Endothelial cell (in vitro differentiated cells): Measurements from ENCODE around the gene OR2Y1. TPM values are rescaled to one million over a fixed set of nuclear protein-coding genes. Genes with fewer than 3 reads are reported as not detected.

Source experiments
- DNase-seq: peaks from one replicate; pipeline ENCODE4 v3.0.0; 2021; ENCODE audit warnings: low spot score
- H3K27ac Mint-ChIP-seq: one replicate; pipeline ENCODE4 v1.8.0; 2021; ENCODE audit warnings: mixed read lengths, inconsistent platforms; ENCODE audit not compliant: unreplicated experiment
- H3K27me3 Mint-ChIP-seq: one replicate; pipeline ENCODE4 v1.8.0; 2021; ENCODE audit warnings: mild to moderate bottlenecking, moderate library complexity, mixed read lengths, inconsistent platforms; ENCODE audit not compliant: unreplicated experiment
- H3K36me3 Mint-ChIP-seq: one replicate; pipeline ENCODE4 v1.8.0; 2021; ENCODE audit warnings: mild to moderate bottlenecking, low read depth, mixed read lengths, inconsistent platforms; ENCODE audit not compliant: unreplicated experiment
- H3K4me1 Mint-ChIP-seq: one replicate; pipeline ENCODE4 v1.8.0; 2021; ENCODE audit warnings: mild to moderate bottlenecking, mixed read lengths, inconsistent platforms; ENCODE audit not compliant: unreplicated experiment
- H3K4me3 Mint-ChIP-seq: one replicate; pipeline ENCODE4 v1.8.0; 2021; ENCODE audit warnings: mild to moderate bottlenecking, mixed read lengths, inconsistent platforms; ENCODE audit not compliant: unreplicated experiment
- H3K9me3 Mint-ChIP-seq: one replicate; pipeline ENCODE4 v1.8.0; 2021; ENCODE audit warnings: mixed read lengths, inconsistent platforms; ENCODE audit not compliant: unreplicated experiment
- total RNA-seq: library from RNA; stranded (reverse); fragmentation: NEBNext Ultra II Directional; extraction: Animal tissue kit (Norgen Biotek cat#: 25700); gene quantifications from one replicate; pipeline ENCODE4 v1.2.1, GENCODE V29; 2021; ENCODE audit not compliant: unreplicated experiment
- TF ChIP-seq, protein P1 (sequence below): fragments of 200-600 bp; sonication (generic); IDR thresholded peaks from one replicate; pipeline ENCODE4 v1.5.0; 2021; ENCODE audit warnings: antibody characterized with exemption; ENCODE audit not compliant: unreplicated experiment

OR2Y1 gene
- total RNA-seq, 1 donor from 2014 or later, result not detected

DNA sequence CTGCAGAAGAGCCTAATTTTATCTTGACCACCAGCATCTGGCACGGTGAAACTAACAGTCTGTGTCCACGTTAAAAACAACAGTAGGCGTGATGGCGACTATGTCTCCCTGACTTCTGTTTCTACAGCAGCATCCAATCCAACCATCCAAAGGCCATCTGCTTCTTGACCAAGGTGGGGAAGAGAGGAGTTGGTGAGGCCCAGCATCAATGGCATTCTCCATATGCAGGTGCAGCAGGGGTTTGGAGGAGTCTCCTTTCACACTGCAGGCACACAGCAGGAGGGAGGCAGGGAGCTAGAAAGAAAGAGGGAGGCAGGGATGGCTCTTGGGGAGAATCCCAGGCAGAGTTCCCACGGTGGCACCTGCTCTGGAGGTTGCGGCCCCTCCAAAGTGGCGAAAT lies 35.8 kb upstream of the OR2Y1 start:
- no peak for DNase-seq
- Mint-ChIP-seq H3K27me3 (peaks cover 2% of the 10 kb centered on the region), H3K36me3 (no peaks in the 10 kb centered on the region), H3K4me1 (no peaks in the 10 kb centered on the region), H3K9me3 (peaks cover 15% of the 10 kb centered on the region), H3K4me3 (no peak overlapping the region), H3K27ac (no peak overlapping the region)
- TF ChIP-seq, protein P1, sequence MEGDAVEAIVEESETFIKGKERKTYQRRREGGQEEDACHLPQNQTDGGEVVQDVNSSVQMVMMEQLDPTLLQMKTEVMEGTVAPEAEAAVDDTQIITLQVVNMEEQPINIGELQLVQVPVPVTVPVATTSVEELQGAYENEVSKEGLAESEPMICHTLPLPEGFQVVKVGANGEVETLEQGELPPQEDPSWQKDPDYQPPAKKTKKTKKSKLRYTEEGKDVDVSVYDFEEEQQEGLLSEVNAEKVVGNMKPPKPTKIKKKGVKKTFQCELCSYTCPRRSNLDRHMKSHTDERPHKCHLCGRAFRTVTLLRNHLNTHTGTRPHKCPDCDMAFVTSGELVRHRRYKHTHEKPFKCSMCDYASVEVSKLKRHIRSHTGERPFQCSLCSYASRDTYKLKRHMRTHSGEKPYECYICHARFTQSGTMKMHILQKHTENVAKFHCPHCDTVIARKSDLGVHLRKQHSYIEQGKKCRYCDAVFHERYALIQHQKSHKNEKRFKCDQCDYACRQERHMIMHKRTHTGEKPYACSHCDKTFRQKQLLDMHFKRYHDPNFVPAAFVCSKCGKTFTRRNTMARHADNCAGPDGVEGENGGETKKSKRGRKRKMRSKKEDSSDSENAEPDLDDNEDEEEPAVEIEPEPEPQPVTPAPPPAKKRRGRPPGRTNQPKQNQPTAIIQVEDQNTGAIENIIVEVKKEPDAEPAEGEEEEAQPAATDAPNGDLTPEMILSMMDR, result no peak

DNA sequence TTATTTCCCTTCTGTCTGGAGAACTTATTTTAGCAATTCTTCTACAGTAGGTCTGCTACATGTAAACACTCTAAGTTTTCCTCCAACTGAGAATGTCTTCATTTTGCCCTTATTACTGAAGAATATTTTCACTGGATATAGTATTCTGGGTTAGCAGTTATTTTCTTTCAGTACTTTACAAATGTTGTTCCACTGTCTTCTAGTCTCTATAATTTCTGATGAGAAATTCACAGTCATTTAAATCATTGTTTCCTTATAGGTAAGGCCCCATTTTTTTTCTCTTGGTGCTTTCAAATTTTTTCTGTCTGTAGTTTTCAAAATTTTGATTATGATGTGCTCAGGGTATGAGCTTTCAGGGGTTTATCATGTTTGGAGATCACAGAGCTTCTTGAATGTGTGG lies 32.0 kb upstream of the OR2Y1 start:
- DNase-seq, result no peak
- Mint-ChIP-seq H3K4me3 (no peak overlapping the region), H3K9me3 (peaks cover 15% of the 10 kb centered on the region), H3K27me3 (no peaks in the 10 kb centered on the region), H3K27ac (no peak overlapping the region), H3K4me1 (no peaks in the 10 kb centered on the region), H3K36me3 (no peaks in the 10 kb centered on the region)
- TF ChIP-seq, protein P1, result no peak

DNA sequence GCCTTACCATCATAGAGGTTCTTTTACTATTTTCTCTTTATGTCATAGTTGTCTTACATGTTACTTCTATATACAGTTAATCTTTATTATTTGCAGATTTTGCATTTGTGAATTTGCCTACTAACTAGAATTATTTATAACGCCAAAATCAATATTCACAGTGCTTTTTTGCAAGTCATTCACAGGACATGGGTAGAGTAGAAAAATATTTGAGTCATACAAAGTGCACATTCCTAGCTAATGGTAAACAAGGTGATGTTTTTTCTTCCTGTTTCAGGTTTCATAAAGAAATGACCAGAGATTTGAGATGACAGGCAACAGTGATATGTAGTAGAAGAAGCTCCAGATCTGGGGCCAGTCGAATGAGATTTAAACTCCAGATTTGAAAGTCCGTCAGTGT lies 30.0 kb upstream of the OR2Y1 start:
- H3K27ac Mint-ChIP-seq, result no peak overlapping the region
- H3K36me3 Mint-ChIP-seq, result no peaks in the 10 kb centered on the region
- no peaks in the 10 kb centered on the region for H3K4me1 Mint-ChIP-seq
- H3K4me3 Mint-ChIP-seq, result no peak overlapping the region
- TF ChIP-seq, protein P1, result no peak
- no peaks in the 10 kb centered on the region for H3K27me3 Mint-ChIP-seq
- no peak for DNase-seq
- H3K9me3 Mint-ChIP-seq, result peaks cover 15% of the 10 kb centered on the region

DNA sequence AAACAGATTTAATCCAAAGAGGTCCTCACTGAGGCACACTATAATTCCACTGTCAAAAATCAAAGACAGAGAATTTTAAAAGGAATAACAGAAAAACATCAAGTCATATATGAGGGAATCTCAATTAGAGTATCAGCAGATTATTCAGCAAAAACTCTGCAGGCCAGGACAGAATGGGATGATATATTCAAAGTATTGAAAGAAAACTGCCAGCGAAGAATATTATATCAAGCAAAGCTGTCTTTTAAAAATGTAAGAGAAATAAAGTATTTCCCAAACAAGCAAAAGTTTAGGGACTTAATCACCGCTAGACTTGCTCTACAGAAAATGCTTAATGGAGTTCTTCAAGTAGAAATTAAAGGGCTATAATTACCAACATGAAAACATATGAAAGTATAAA lies 15.7 kb upstream of the OR2Y1 start:
- H3K36me3 Mint-ChIP-seq, result no peaks in the 10 kb centered on the region
- no peak overlapping the region for H3K27ac Mint-ChIP-seq
- peaks cover 3% of the 10 kb centered on the region for H3K27me3 Mint-ChIP-seq
- no peaks in the 10 kb centered on the region for H3K9me3 Mint-ChIP-seq
- no peak overlapping the region for H3K4me3 Mint-ChIP-seq
- H3K4me1 Mint-ChIP-seq, result no peaks in the 10 kb centered on the region
- TF ChIP-seq, protein P1, result no peak
- DNase-seq, result no peak

DNA sequence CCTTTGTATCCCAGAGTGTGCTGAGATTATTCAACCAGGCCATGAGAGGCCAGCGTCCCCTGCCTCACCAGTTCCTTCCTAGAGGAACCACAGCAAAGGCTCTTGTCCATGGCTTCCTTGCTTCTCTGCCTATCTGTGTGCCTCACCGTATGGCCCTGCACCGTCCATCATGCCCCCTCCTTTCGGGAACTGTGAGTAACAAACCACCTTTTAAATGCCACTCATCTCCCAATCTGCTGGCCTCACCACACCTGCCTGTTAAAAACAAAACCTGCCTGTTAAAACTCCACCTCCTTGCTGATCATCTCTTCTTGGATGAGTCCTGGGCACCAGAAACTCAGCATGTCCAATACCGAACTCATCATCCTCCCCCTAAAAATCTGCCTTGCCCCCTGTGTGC lies 4.4 kb upstream of the OR2Y1 start:
- Mint-ChIP-seq H3K27ac (no peak overlapping the region), H3K9me3 (no peaks in the 10 kb centered on the region), H3K4me1 (no peaks in the 10 kb centered on the region), H3K36me3 (no peaks in the 10 kb centered on the region), H3K27me3 (peaks cover 4% of the 10 kb centered on the region), H3K4me3 (no peak overlapping the region)
- TF ChIP-seq, protein P1, result no peak
- DNase-seq, result no peak
